Liver (tissue), 9 donors: ENCODE data around the gene TRPM2. TPM values are rescaled to one million over a fixed set of nuclear protein-coding genes. Genes with fewer than 3 reads are reported as not detected.

ENCODE experiments used
- DNase-seq: peaks from one replicate; pipeline ENCODE4 v3.0.0-alpha.2; 2017; ENCODE audit warnings: low spot score
- H3K27ac ChIP-seq, 2 donors: one replicate each; pipeline ENCODE4 v1.7.0; 2013; ENCODE audit warnings: inconsistent platforms in 2 of 2, low read length in 2 of 2, control low read depth in 1 of 2, low read depth in 1 of 2, mild to moderate bottlenecking in 1 of 2
- H3K27me3 ChIP-seq, 4 donors: one replicate each; pipeline versions ENCODE4 v1.6.1 to v1.7.0; 2013; ENCODE audit warnings: low read length in 3 of 4, inconsistent platforms in 1 of 4, mild to moderate bottlenecking in 1 of 4, moderate library complexity in 1 of 4; ENCODE audit not compliant: control insufficient read depth in 4 of 4, insufficient read depth in 4 of 4
- H3K36me3 ChIP-seq, 4 donors: one replicate each; pipeline versions ENCODE4 v1.6.1 to v1.7.0; 2013; ENCODE audit warnings: low read length in 3 of 4, mild to moderate bottlenecking in 3 of 4, low read depth in 1 of 4, moderate library complexity in 1 of 4; ENCODE audit not compliant: control insufficient read depth in 4 of 4, insufficient read depth in 3 of 4
- H3K4me1 ChIP-seq, 4 donors: one replicate each; pipeline versions ENCODE4 v1.6.1 to v1.7.0; 2013; ENCODE audit warnings: low read length in 3 of 4, mild to moderate bottlenecking in 3 of 4, moderate library complexity in 1 of 4; ENCODE audit not compliant: control insufficient read depth in 4 of 4, insufficient read depth in 4 of 4
- H3K4me3 ChIP-seq, 3 donors: one replicate each; pipeline versions ENCODE4 v1.6.1 to v1.7.0; 2013; ENCODE audit warnings: low read length in 3 of 3, control low read depth in 1 of 3, low read depth in 1 of 3, mild to moderate bottlenecking in 1 of 3
- H3K9ac ChIP-seq, 2 donors: one replicate each; pipeline ENCODE4 v1.7.0; 2013; ENCODE audit warnings: low read length in 2 of 2, mild to moderate bottlenecking in 2 of 2, moderate library complexity in 2 of 2, control low read depth in 1 of 2, low read depth in 1 of 2
- H3K9me3 ChIP-seq, 4 donors: one replicate each; pipeline versions ENCODE4 v1.6.1 to v1.7.0; 2013; ENCODE audit warnings: low read length in 3 of 4; ENCODE audit not compliant: control insufficient read depth in 4 of 4
- ATF3 ChIP-seq: IDR thresholded peaks from 2 replicates; pipeline ENCODE4 v1.6.1; 2016; ENCODE audit warnings: antibody characterized with exemption
- CTCF ChIP-seq: fragments of 150-350 bp; IDR thresholded peaks from 2 replicates; pipeline ENCODE4 v1.5.1; 2017; ENCODE audit warnings: improper control_type of control experiment, low read depth, low read length; ENCODE audit not compliant: missing input control
- EGR1 ChIP-seq, 2 donors: IDR thresholded peaks; 2 replicates each; pipeline ENCODE4 v1.6.1; 2016 to 2018; ENCODE audit warnings: antibody characterized with exemption in 2 of 2, low read depth in 2 of 2
- FOXA1 ChIP-seq: IDR thresholded peaks from 2 replicates; pipeline ENCODE4 v1.6.1; 2016; ENCODE audit warnings: antibody characterized with exemption
- FOXA2 ChIP-seq: IDR thresholded peaks from 2 replicates; pipeline ENCODE4 v1.6.1; 2016; ENCODE audit warnings: antibody characterized with exemption
- GABPA ChIP-seq, 2 donors: IDR thresholded peaks in 1 of 2; conservative IDR thresholded peaks in 1 of 2; 2 replicates each; pipeline ENCODE4 v1.6.1; 2016; ENCODE audit warnings: antibody characterized with exemption in 2 of 2, mild to moderate bottlenecking in 1 of 2, moderate library complexity in 1 of 2
- HNF4A ChIP-seq, 2 donors: conservative IDR thresholded peaks; 2 replicates each; pipeline ENCODE4 v1.6.1; 2016; ENCODE audit warnings: antibody characterized with exemption in 2 of 2, mild to moderate bottlenecking in 2 of 2
- HNF4G ChIP-seq: IDR thresholded peaks from 2 replicates; pipeline ENCODE4 v1.6.1; 2016; ENCODE audit warnings: antibody characterized with exemption
- JUND ChIP-seq, 2 donors: IDR thresholded peaks; 2 replicates each; pipeline ENCODE4 v1.6.1; 2016; ENCODE audit warnings: antibody characterized with exemption in 2 of 2
- NR2F2 ChIP-seq: IDR thresholded peaks from 2 replicates; pipeline ENCODE4 v1.6.1; 2016; ENCODE audit warnings: antibody characterized with exemption
- RAD21 ChIP-seq, 2 donors: IDR thresholded peaks; 2 replicates each; pipeline ENCODE4 v1.6.1; 2016; ENCODE audit warnings: antibody characterized with exemption in 2 of 2, mild to moderate bottlenecking in 2 of 2
- REST ChIP-seq: IDR thresholded peaks from 2 replicates; pipeline ENCODE4 v1.6.1; 2016; ENCODE audit warnings: antibody characterized with exemption, mild to moderate bottlenecking
- RXRA ChIP-seq, 2 donors: IDR thresholded peaks; 2 replicates each; pipeline ENCODE4 v1.6.1; 2017 to 2018; ENCODE audit warnings: antibody characterized with exemption in 2 of 2, mild to moderate bottlenecking in 1 of 2
- SP1 ChIP-seq: IDR thresholded peaks from 2 replicates; pipeline ENCODE4 v1.6.1; 2018; ENCODE audit warnings: antibody characterized with exemption, mild to moderate bottlenecking
- TAF1 ChIP-seq: conservative IDR thresholded peaks from 2 replicates; pipeline ENCODE4 v1.6.1; 2016; ENCODE audit warnings: antibody characterized with exemption, mild to moderate bottlenecking
- YY1 ChIP-seq: IDR thresholded peaks from 2 replicates; pipeline ENCODE4 v1.6.1; 2016; ENCODE audit warnings: antibody characterized with exemption, mild to moderate bottlenecking
- WGBS: extraction: QIAGEN DNeasy Blood & Tissue Kit; methylation state at CpG from one replicate; pipeline ENCODE4 v1.1.7; 2013; 5-methylcytosine and 5-hydroxymethylcytosine counted together
- polyA plus RNA-seq, 2 donors: library from polyadenylated mRNA; stranded (reverse) in 1 of 2; unstranded in 1 of 2; fragments of 200-250 nt in 1 of 2; fragments of >200 nt in 1 of 2; fragmentation: Nextera tagmentation in 1 of 2; extraction: Ambion mirVana in 1 of 2; gene quantifications; one replicate each; pipeline versions ENCODE4 v1.2.1 to v1.2.3, GENCODE V29; 2013 to 2015
- total RNA-seq, 2 donors: library from RNA; depleted of rRNA; stranded (reverse); fragments of >200 nt; gene quantifications; one replicate each; pipeline ENCODE4 v1.2.3, GENCODE V29; 2014
- TF ChIP-seq, protein P1 (sequence below): IDR thresholded peaks from 2 replicates; pipeline ENCODE4 v1.6.1; 2016; ENCODE audit warnings: antibody characterized with exemption
- TF ChIP-seq, protein P2 (sequence below): IDR thresholded peaks from 2 replicates; pipeline ENCODE4 v1.6.1; 2016; ENCODE audit warnings: antibody characterized with exemption
- donor health status: healthy.
- donor health status: healthy.
- donor health status: healthy.
- donor health status: healthy.
- donor health status: healthy.

TRPM2 gene
- total and polyA plus RNA-seq, 4 donors: 0.43 to 1.3 (median 0.63) TPM

DNA sequence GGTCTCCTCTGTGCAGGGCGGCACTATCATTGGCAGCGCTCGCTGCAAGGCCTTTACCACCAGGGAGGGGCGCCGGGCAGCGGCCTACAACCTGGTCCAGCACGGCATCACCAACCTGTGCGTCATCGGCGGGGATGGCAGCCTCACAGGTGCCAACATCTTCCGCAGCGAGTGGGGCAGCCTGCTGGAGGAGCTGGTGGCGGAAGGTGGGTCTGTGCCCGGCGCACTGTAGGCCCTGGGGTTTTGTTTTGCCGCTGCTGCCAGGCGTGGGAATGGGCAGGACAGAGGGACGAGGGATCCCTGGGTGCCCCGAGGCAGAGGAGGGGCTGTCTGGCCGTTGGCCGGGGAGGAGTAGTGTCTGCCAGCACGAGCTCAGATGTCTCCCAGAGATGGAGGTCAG lies 41.3 kb upstream of the TRPM2 start:
- no peak overlapping the region for H3K4me3 ChIP-seq
- peaks cover 14 to 65% (median 16%) of the 10 kb centered on the region in 4 donors for H3K36me3 ChIP-seq
- H3K27me3 ChIP-seq: no peaks in the 10 kb centered on the region
- 95% methylated on average over 22 of the region's 22 CpGs for WGBS
- no peaks in the 10 kb centered on the region for H3K9me3 ChIP-seq
- no peak for DNase-seq
- no peak overlapping the region for H3K9ac ChIP-seq
- no peak for TF ChIP-seq REST
- TF ChIP-seq HNF4G: no peak
- no peak for TF ChIP-seq ATF3
- TF ChIP-seq TAF1: no peak
- no peak for TF ChIP-seq YY1
- no peak for TF ChIP-seq NR2F2
- TF ChIP-seq, protein P1, sequence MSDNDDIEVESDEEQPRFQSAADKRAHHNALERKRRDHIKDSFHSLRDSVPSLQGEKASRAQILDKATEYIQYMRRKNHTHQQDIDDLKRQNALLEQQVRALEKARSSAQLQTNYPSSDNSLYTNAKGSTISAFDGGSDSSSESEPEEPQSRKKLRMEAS: no peak
- TF ChIP-seq, protein P2, sequence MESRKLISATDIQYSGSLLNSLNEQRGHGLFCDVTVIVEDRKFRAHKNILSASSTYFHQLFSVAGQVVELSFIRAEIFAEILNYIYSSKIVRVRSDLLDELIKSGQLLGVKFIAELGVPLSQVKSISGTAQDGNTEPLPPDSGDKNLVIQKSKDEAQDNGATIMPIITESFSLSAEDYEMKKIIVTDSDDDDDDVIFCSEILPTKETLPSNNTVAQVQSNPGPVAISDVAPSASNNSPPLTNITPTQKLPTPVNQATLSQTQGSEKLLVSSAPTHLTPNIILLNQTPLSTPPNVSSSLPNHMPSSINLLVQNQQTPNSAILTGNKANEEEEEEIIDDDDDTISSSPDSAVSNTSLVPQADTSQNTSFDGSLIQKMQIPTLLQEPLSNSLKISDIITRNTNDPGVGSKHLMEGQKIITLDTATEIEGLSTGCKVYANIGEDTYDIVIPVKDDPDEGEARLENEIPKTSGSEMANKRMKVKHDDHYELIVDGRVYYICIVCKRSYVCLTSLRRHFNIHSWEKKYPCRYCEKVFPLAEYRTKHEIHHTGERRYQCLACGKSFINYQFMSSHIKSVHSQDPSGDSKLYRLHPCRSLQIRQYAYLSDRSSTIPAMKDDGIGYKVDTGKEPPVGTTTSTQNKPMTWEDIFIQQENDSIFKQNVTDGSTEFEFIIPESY: no peak
- no peak for TF ChIP-seq GABPA (IDR thresholded peaks at IDR 0.05 in 1 of 2, conservative IDR thresholded peaks at IDR 0.05 in 1 of 2)
- no peak for TF ChIP-seq RXRA (IDR thresholded peaks at IDR 0.05)
- no peak for TF ChIP-seq SP1
- no peak for TF ChIP-seq FOXA2
- TF ChIP-seq HNF4A (conservative IDR thresholded peaks at IDR 0.05): no peak
- no peak for TF ChIP-seq CTCF
- TF ChIP-seq JUND (IDR thresholded peaks at IDR 0.05): no peak
- TF ChIP-seq RAD21 (IDR thresholded peaks at IDR 0.05): no peak
- no peaks in the 10 kb centered on the region for H3K4me1 ChIP-seq
- H3K27ac ChIP-seq: no peak overlapping the region

DNA sequence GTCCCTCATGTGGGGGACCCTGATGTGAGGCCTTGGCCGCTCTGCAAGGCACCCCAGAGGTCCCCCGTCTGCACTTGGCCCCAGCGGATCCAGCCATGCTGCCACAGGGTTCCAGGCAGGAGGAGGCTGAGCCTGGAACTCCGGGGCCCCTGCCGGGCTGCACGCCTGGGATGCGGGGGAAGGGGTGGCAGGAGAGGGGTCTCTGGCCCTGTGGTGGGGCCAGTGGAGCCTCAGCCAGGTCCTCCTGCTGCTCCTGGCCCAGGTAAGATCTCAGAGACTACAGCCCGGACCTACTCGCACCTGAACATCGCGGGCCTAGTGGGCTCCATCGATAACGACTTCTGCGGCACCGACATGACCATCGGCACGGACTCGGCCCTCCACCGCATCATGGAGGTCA lies 40.7 kb upstream of the TRPM2 start:
- Histone ChIP-seq H3K9ac (no peak overlapping the region), H3K4me3 (no peak overlapping the region), H3K4me1 (no peaks in the 10 kb centered on the region), H3K36me3 (peaks cover 14 to 65% (median 16%) of the 10 kb centered on the region in 4 donors), H3K9me3 (no peaks in the 10 kb centered on the region), H3K27ac (no peak overlapping the region), H3K27me3 (no peaks in the 10 kb centered on the region)
- TF ChIP-seq NR2F2 (no peak), GABPA (IDR thresholded peaks at IDR 0.05 in 1 of 2, conservative IDR thresholded peaks at IDR 0.05 in 1 of 2) (no peak), YY1 (no peak), RXRA (IDR thresholded peaks at IDR 0.05) (no peak), EGR1 (IDR thresholded peaks at IDR 0.05; ENCODE audit: low read depth in 2 of 2) (no peak), FOXA1 (no peak), TAF1 (no peak), CTCF (no peak), ATF3 (no peak), JUND (IDR thresholded peaks at IDR 0.05) (no peak), SP1 (no peak), FOXA2 (no peak), HNF4G (no peak), HNF4A (conservative IDR thresholded peaks at IDR 0.05) (no peak)
- TF ChIP-seq, protein P1: no peak
- TF ChIP-seq, protein P2: no peak
- no peak for DNase-seq
- 98% methylated on average over 19 of the region's 19 CpGs for WGBS
